GM12801 (cell line): ENCODE results near the gene GRIK2.

Source experiments
- TF ChIP-seq, protein P1 (sequence below): IDR thresholded peaks from one replicate; pipeline ENCODE4 v1.5.1; 2011; ENCODE audit warnings: control low read depth; ENCODE audit not compliant: insufficient read length; ENCODE audit errors: extremely low read depth

GRIK2 gene

GRCh38 chr6:101840100-101840499 is 446.6 kb downstream of the GRIK2 start:
- TF ChIP-seq, protein P1, sequence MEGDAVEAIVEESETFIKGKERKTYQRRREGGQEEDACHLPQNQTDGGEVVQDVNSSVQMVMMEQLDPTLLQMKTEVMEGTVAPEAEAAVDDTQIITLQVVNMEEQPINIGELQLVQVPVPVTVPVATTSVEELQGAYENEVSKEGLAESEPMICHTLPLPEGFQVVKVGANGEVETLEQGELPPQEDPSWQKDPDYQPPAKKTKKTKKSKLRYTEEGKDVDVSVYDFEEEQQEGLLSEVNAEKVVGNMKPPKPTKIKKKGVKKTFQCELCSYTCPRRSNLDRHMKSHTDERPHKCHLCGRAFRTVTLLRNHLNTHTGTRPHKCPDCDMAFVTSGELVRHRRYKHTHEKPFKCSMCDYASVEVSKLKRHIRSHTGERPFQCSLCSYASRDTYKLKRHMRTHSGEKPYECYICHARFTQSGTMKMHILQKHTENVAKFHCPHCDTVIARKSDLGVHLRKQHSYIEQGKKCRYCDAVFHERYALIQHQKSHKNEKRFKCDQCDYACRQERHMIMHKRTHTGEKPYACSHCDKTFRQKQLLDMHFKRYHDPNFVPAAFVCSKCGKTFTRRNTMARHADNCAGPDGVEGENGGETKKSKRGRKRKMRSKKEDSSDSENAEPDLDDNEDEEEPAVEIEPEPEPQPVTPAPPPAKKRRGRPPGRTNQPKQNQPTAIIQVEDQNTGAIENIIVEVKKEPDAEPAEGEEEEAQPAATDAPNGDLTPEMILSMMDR = no peak

- TF ChIP-seq, protein P1 = no peak
Observed at GRCh38 chr6:101845172-101845571, 451.7 kb downstream of the GRIK2 start.

- TF ChIP-seq, protein P1 = no peak
Observed at GRCh38 chr6:101845621-101846020, 452.1 kb downstream of the GRIK2 start.

DNA sequence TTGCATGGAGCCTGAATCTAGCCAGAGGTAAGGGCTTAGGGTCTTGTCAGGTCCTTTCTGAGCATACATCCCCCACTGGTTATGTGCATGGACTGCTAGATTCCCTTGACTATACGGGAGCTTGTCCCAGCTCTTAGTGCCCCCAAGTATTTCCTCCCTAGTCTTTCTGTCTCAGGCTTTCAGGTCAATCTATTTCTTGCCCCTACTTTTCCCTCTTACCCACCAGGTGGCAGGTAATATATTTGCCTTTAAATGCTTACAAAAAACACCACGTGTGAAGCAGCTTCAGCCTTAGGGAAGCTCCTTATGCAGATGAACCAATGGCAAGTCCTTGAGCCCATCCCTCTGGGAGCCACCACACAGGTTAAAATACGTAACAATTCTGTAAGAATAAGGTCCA is 454.2 kb downstream of the GRIK2 start:
- TF ChIP-seq, protein P1 = no peak

DNA sequence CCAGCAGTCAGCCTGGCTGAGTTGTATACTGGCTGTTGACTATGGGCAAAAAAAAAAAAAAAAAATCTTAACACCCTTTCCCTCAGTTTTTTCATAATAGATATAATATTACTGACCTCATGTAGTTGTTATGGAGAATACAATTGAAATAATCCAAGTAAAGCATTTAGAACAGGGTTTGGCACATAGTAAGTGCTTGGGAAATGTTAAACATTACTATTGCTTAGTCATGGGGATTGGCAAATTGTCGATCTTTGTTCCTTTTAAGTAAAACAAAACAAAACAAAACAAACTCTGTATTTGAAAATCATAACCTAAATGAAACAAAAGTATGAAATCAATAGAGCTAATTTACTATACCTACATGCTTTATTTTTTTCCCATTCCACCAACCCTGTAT is 458.4 kb downstream of the GRIK2 start:
- TF ChIP-seq, protein P1 = no peak

DNA sequence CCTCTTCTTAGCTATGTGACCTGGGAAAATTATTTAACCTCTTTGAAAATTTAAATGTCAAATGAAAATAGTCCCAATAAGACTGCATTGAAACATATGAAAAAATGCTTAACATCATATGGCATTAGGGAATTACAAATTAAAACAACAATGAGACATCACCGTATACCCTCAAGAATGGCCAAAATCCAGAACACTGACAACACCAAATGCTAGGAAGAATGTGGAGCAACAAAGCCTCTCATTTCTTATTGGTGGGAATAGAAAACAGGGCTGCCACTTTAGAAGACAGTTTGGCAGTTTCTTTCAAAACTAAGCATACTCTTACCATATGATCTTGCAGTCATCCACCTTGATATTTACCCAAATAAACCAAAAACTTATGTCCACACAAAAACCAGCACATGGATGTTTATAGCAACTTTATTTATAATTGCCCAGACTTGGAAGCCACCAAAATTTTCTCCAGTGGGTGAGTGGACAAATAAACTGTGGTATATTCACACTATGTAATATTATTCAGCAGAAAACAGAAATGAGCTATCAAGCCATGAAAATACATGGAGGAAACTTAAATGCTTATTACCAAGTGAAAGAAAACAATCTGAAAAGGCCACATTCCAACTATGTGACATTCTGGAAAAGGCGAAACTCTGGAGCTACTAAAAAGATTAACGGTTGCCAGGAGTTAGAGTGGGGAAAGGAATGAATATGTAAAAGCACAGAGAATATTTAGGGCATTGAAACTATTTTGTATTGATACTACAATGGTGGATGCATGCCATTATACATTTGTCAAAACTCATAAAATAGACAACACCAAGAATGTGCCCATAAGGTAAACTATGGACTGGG is 459.9 kb downstream of the GRIK2 start:
- TF ChIP-seq, protein P1 = no peak

DNA sequence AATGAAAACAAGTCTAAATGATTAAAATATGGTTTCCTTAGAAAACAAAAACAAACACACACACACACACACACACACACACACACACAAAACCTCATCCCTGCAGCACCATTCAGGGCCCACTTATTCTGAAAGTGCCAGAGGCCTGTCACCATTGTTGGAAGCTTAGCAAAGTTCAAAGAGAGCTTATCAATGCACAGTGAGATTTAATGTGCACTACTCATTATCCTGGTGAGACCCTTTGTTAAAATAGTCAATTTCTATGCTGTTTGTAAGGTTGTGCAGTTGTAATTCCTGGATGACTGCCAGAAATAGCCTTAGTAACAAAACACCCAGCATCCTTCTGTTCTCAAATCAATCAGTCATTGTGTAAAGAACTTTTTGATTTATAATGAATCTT is 482.9 kb downstream of the GRIK2 start:
- TF ChIP-seq, protein P1 = no peak
